SK-N-SH (cell line): ENCODE measurements around the gene DOK7. TPM values are rescaled to one million over a fixed set of nuclear protein-coding genes. Genes with fewer than 3 reads are reported as not detected.

Experiments used
- CTCF ChIA-PET: fragments of 300-600, 350-600 bp; formaldehyde crosslinking; extraction: SDS; loops from one replicate; lab custom pipeline; 2021; lab: Yijun Ruan, JAX
- POLR2A ChIA-PET: fragments of 350-600 bp; sonication (Branson Sonifier 250); formaldehyde crosslinking; extraction: SDS; loops from one replicate; lab custom pipeline; 2020; ENCODE audit warnings: antibody characterized with exemption, inconsistent platforms; lab: Yijun Ruan, JAX
- DNase-seq: peaks from one replicate; pipeline ENCODE4 v3.0.0; 2012
- H2AFZ ChIP-seq: fragments of 200-600 bp; sonication (generic); 2 replicates; pipeline ENCODE4 v1.8.1; 2016; ENCODE audit warnings: antibody characterized with exemption, mild to moderate bottlenecking, low read depth
- H3F3A ChIP-seq: fragments of 200-600 bp; sonication (generic); replicated peaks from 2 replicates; pipeline ENCODE3; 2016; ENCODE audit warnings: antibody characterized with exemption, mild to moderate bottlenecking; ENCODE audit not compliant: insufficient read depth
- H3K27ac ChIP-seq, 2 experiments: fragments of 200-500 bp in 1 of 2; fragments of 200-600 bp in 1 of 2; sonication (Bioruptor generic) in 1 of 2; sonication (generic), shearing (Covaris generic) in 1 of 2; 2 replicates each; pipeline versions ENCODE4 v1.5.1 to v1.6.1; 2014 to 2016; ENCODE audit warnings: low read depth in 2 of 2, inconsistent platforms in 1 of 2, low read length in 1 of 2, mild to moderate bottlenecking in 1 of 2, mixed read lengths in 1 of 2
- H3K27me3 ChIP-seq: fragments of 200-600 bp; sonication (generic), shearing (Covaris generic); 2 replicates; pipeline ENCODE4 v1.6.1; 2016; ENCODE audit warnings: mixed run types; ENCODE audit not compliant: insufficient read depth
- H3K36me3 ChIP-seq, 2 experiments: fragments of 200-500 bp in 1 of 2; fragments of 200-600 bp in 1 of 2; sonication (Bioruptor generic) in 1 of 2; sonication (generic) in 1 of 2; replicated peaks in 1 of 2; 2 replicates each; pipeline versions ENCODE3 to v1.5.1; 2014 to 2016; ENCODE audit warnings: low read length in 1 of 2, mild to moderate bottlenecking in 1 of 2; ENCODE audit not compliant: insufficient read depth in 2 of 2, control insufficient read depth in 1 of 2
- H3K4me1 ChIP-seq, 2 experiments: fragments of 200-500 bp in 1 of 2; fragments of 200-600 bp in 1 of 2; sonication (Bioruptor generic) in 1 of 2; sonication (generic), shearing (Covaris generic) in 1 of 2; 2 replicates each; pipeline versions ENCODE4 v1.5.1 to v1.6.1; 2014 to 2016; ENCODE audit warnings: low read depth in 1 of 2, low read length in 1 of 2, mixed run types in 1 of 2; ENCODE audit not compliant: insufficient read depth in 2 of 2, control insufficient read depth in 1 of 2
- H3K4me2 ChIP-seq: fragments of 200-600 bp; sonication (generic), shearing (Covaris generic); 2 replicates; pipeline ENCODE4 v1.6.1; 2017; ENCODE audit warnings: mixed run types
- H3K4me3 ChIP-seq, 2 experiments: fragments of 200-500 bp in 1 of 2; fragments of 200-600 bp in 1 of 2; sonication (Bioruptor generic) in 1 of 2; sonication (generic), shearing (Covaris generic) in 1 of 2; 2 replicates each; pipeline versions ENCODE4 v1.5.1 to v1.8.1; 2014 to 2016; ENCODE audit warnings: low read depth in 2 of 2, inconsistent platforms in 1 of 2, low read length in 1 of 2, mild to moderate bottlenecking in 1 of 2, mixed read lengths in 1 of 2, moderate library complexity in 1 of 2
- H3K79me2 ChIP-seq: fragments of 200-600 bp; sonication (generic); 2 replicates; pipeline ENCODE4 v1.8.1; 2017; ENCODE audit warnings: mild to moderate bottlenecking; ENCODE audit not compliant: insufficient read depth
- H3K9ac ChIP-seq: fragments of 200-600 bp; sonication (generic); 2 replicates; pipeline ENCODE4 v1.6.1; 2017; ENCODE audit warnings: mixed run types
- H3K9me2 ChIP-seq: fragments of 200-600 bp; sonication (generic); 2 replicates; pipeline ENCODE4 v1.6.1; 2017; ENCODE audit warnings: mixed run types
- H3K9me3 ChIP-seq: fragments of 200-600 bp; sonication (generic); 2 replicates; pipeline ENCODE4 v1.6.1; 2017; ENCODE audit warnings: mixed run types, mild to moderate bottlenecking, moderate library complexity
- H4K20me1 ChIP-seq: fragments of 200-600 bp; sonication (generic); 2 replicates; pipeline ENCODE4 v1.6.1; 2017; ENCODE audit warnings: mild to moderate bottlenecking, mixed run types; ENCODE audit not compliant: insufficient read depth
- ELF1 ChIP-seq: IDR thresholded peaks from 2 replicates; pipeline ENCODE4 v1.4.0; 2012
- EP300 ChIP-seq, 2 experiments: IDR thresholded peaks; 2 replicates each; pipeline versions ENCODE4 v1.4.0 to v1.6.1; 2012; ENCODE audit warnings: borderline replicate concordance in 1 of 2, low read depth in 1 of 2, low read length in 1 of 2
- EZH2phosphoT487 ChIP-seq: fragments of 200-600 bp; sonication (generic); IDR thresholded peaks from 2 replicates; pipeline ENCODE4 v1.6.1; 2017; ENCODE audit warnings: low read depth, mixed run types, mild to moderate bottlenecking, antibody characterized with exemption, moderate library complexity, borderline replicate concordance
- FOXJ3 ChIP-seq: sonication (generic); formaldehyde crosslinking; IDR thresholded peaks from 2 replicates; pipeline ENCODE4 v1.5.1; 2020; ENCODE audit warnings: mild to moderate bottlenecking, missing genetic modification reagents
- GATA2 ChIP-seq: sonication (generic); formaldehyde crosslinking; IDR thresholded peaks from 2 replicates; pipeline ENCODE4 v1.5.0; 2020; ENCODE audit warnings: mild to moderate bottlenecking, missing genetic modification reagents
- IRF3 ChIP-seq: fragments of 150-350 bp; IDR thresholded peaks from 2 replicates; pipeline ENCODE4 v1.6.1; 2016; ENCODE audit warnings: mild to moderate bottlenecking, low read depth, low read length
- MXI1 ChIP-seq: IDR thresholded peaks from 2 replicates; pipeline ENCODE4 v1.6.1; 2012; ENCODE audit warnings: mild to moderate bottlenecking, low read depth, low read length, improper control_type of control experiment
- NFIC ChIP-seq: IDR thresholded peaks from 2 replicates; pipeline ENCODE4 v1.4.0; 2012; ENCODE audit warnings: borderline replicate concordance
- NRF1 ChIP-seq: IDR thresholded peaks from 2 replicates; pipeline ENCODE4 v1.6.1; 2012; ENCODE audit warnings: low read depth, mild to moderate bottlenecking, low read length
- RAD21 ChIP-seq: IDR thresholded peaks from 2 replicates; pipeline ENCODE4 v1.6.1; 2012; ENCODE audit warnings: mild to moderate bottlenecking, low read length
- RFX5 ChIP-seq: IDR thresholded peaks from 2 replicates; pipeline ENCODE4 v1.6.1; 2012; ENCODE audit warnings: mild to moderate bottlenecking, improper control_type of control experiment, low read length
- RXRA ChIP-seq: IDR thresholded peaks from 2 replicates; pipeline ENCODE4 v1.4.0; 2012; ENCODE audit warnings: low read depth, mild to moderate bottlenecking, borderline replicate concordance
- SIN3A ChIP-seq: IDR thresholded peaks from 2 replicates; pipeline ENCODE4 v1.6.1; 2012; ENCODE audit warnings: low read depth, mild to moderate bottlenecking, low read length, moderate library complexity, borderline replicate concordance
- SMC3 ChIP-seq: IDR thresholded peaks from 2 replicates; pipeline ENCODE4 v1.6.1; 2012; ENCODE audit warnings: low read depth, low read length, improper control_type of control experiment
- TCF12 ChIP-seq: IDR thresholded peaks from 2 replicates; pipeline ENCODE4 v1.4.0; 2012
- TEAD4 ChIP-seq: IDR thresholded peaks from 2 replicates; pipeline ENCODE4 v1.4.0; 2012; ENCODE audit warnings: mild to moderate bottlenecking, borderline replicate concordance; ENCODE audit not compliant: insufficient read depth
- USF1 ChIP-seq: IDR thresholded peaks from 2 replicates; pipeline ENCODE4 v1.4.0; 2012; ENCODE audit warnings: low read depth, borderline replicate concordance
- YY1 ChIP-seq: IDR thresholded peaks from 2 replicates; pipeline ENCODE4 v1.4.0; 2012; ENCODE audit warnings: low read depth, mild to moderate bottlenecking
- WGBS: methylation state at CpG from one replicate; pipeline ENCODE4 v1.1.6; 2017; ENCODE audit warnings: low lambda C conversion rate; 5-methylcytosine and 5-hydroxymethylcytosine counted together
- polyA plus RNA-seq, 3 experiments: library from polyadenylated mRNA; depleted of rRNA; stranded (reverse); fragments of >200 nt; gene quantifications; 2 replicates each; pipeline ENCODE4 v1.2.3, GENCODE V29; 2012
- TF ChIP-seq, protein P1 (sequence below): IDR thresholded peaks from 2 replicates; pipeline ENCODE4 v1.4.0; 2012; ENCODE audit warnings: low read depth

The DOK7 gene
- polyA plus RNA-seq, 1 of the 3 experiments (the other 2 are of a cell fraction): not detected

DNA sequence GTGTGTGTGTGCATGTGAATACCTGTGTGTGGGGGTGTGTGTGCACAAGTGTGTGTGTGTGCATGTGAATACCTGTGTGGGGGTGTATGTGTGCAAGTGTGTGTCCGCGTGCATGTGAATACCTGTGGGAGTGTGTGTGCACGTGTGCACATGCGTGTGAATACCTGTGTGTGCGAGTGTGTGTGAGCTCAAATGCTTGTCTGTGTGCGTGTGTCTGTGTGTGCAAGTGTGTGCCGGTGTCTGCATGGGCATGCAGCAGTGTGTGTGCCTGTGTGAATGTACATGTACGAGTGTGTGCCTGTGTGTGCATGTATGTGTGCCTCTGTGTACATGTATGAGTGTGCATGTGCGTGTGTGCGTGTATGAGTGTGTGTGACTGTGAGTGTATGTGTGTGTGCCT is 5.0 kb downstream of the DOK7 start (continued):
- TF ChIP-seq, protein P1, sequence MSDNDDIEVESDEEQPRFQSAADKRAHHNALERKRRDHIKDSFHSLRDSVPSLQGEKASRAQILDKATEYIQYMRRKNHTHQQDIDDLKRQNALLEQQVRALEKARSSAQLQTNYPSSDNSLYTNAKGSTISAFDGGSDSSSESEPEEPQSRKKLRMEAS: no peak
- TF ChIP-seq RXRA: no peak

- 87% methylated on average over 11 of the region's 11 CpGs for WGBS
- DNase-seq: no peak
Observed at GRCh38 chr4:3468804-3469203, 5.7 kb downstream of the DOK7 start.

More at GRCh38 chr4:3468804-3469203, 5.7 kb downstream of the DOK7 start:
- Histone ChIP-seq H3K4me2 (no peak overlapping the region), H3K4me3 (no peak overlapping the region), H4K20me1 (no peaks in the 10 kb centered on the region), H3K9me3 (no peaks in the 10 kb centered on the region), H3F3A (peaks cover 7% of the 10 kb centered on the region), H3K36me3 (no peaks in the 10 kb centered on the region), H3K79me2 (no peaks in the 10 kb centered on the region), H3K9me2 (no peaks in the 10 kb centered on the region), H3K27me3 (no peaks in the 10 kb centered on the region), H3K4me1 (no peaks in the 10 kb centered on the region), H2AFZ (no peak overlapping the region), H3K27ac (no peak overlapping the region), H3K9ac (no peak overlapping the region)
- ChIA-PET POLR2A (no interaction called here), CTCF (no interaction called here)
- TF ChIP-seq SMC3 (no peak), RXRA (no peak), FOXJ3 (CRISPR knock-in tag) (no peak), RAD21 (no peak), ELF1 (no peak), NFIC (no peak), EP300 (IDR thresholded peaks at IDR 0.05; ENCODE audit: borderline replicate concordance in 1 of 2, low read depth in 1 of 2, low read length in 1 of 2) (no peak), YY1 (no peak), EZH2phosphoT487 (no peak), GATA2 (no peak), RFX5 (no peak), MXI1 (no peak), SIN3A (no peak), USF1 (no peak), TCF12 (no peak), NRF1 (no peak), IRF3 (no peak), TEAD4 (no peak)
- TF ChIP-seq, protein P1: no peak
